GM23248 (cell line): ENCODE measurements around the gene DDX27. TPM values are rescaled to one million over a fixed set of nuclear protein-coding genes. Genes with fewer than 3 reads are reported as not detected.

Experiments used
- DNase-seq: peaks from one replicate; pipeline ENCODE4 v3.0.0-alpha.2; 2015
- H2AFZ ChIP-seq: fragments of 200-600 bp; sonication (generic); 2 replicates; pipeline ENCODE4 v1.6.1; 2016; ENCODE audit warnings: antibody characterized with exemption
- H3F3A ChIP-seq: fragments of 200-600 bp; sonication (generic); 2 replicates; pipeline ENCODE4 v1.6.1; 2016; ENCODE audit warnings: mild to moderate bottlenecking, antibody characterized with exemption, mixed run types; ENCODE audit not compliant: insufficient read depth
- H3K27ac ChIP-seq: fragments of 200-600 bp; sonication (generic); 2 replicates; pipeline ENCODE4 v1.5.1; 2016; ENCODE audit warnings: mild to moderate bottlenecking
- H3K27me3 ChIP-seq: fragments of 200-600 bp; sonication (generic); replicated peaks from 2 replicates; pipeline ENCODE4 v1.6.1; 2016; ENCODE audit warnings: mild to moderate bottlenecking; ENCODE audit not compliant: insufficient read depth
- H3K36me3 ChIP-seq: fragments of 200-600 bp; sonication (generic); 2 replicates; pipeline ENCODE4 v1.6.1; 2016; ENCODE audit warnings: low read depth, mild to moderate bottlenecking
- H3K4me1 ChIP-seq: fragments of 200-600 bp; sonication (generic); 2 replicates; pipeline ENCODE4 v1.6.1; 2016; ENCODE audit warnings: mild to moderate bottlenecking; ENCODE audit not compliant: insufficient read depth
- H3K4me2 ChIP-seq: fragments of 200-600 bp; sonication (generic); one replicate; pipeline ENCODE4 v1.6.1; 2016; ENCODE audit warnings: mild to moderate bottlenecking; ENCODE audit not compliant: unreplicated experiment
- H3K4me3 ChIP-seq: fragments of 200-600 bp; sonication (generic); 2 replicates; pipeline ENCODE4 v1.5.1; 2016; ENCODE audit warnings: mild to moderate bottlenecking
- H3K79me2 ChIP-seq: fragments of 200-600 bp; sonication (generic); 2 replicates; pipeline ENCODE4 v1.6.1; 2016; ENCODE audit warnings: mild to moderate bottlenecking; ENCODE audit not compliant: insufficient read depth
- H3K9ac ChIP-seq: fragments of 200-600 bp; sonication (generic); 2 replicates; pipeline ENCODE4 v1.6.1; 2016; ENCODE audit warnings: mild to moderate bottlenecking
- H3K9me2 ChIP-seq: fragments of 200-600 bp; sonication (generic); 2 replicates; pipeline ENCODE4 v1.6.1; 2016; ENCODE audit warnings: mixed run types, mild to moderate bottlenecking, moderate library complexity; ENCODE audit not compliant: insufficient read depth
- H3K9me3 ChIP-seq: fragments of 200-600 bp; sonication (generic); one replicate; pipeline ENCODE4 v1.6.1; 2017; ENCODE audit warnings: low read depth
- H4K20me1 ChIP-seq: fragments of 200-600 bp; sonication (generic); 2 replicates; pipeline ENCODE4 v1.6.0; 2016; ENCODE audit not compliant: insufficient read depth
- EZH2 ChIP-seq: fragments of 200-600 bp; sonication (generic); IDR thresholded peaks from 2 replicates; pipeline ENCODE4 v1.6.1; 2018; ENCODE audit warnings: antibody characterized with exemption, mild to moderate bottlenecking; ENCODE audit not compliant: insufficient read depth, poor library complexity, severe bottlenecking
- EZH2phosphoT487 ChIP-seq: fragments of 200-600 bp; sonication (generic); IDR thresholded peaks from 2 replicates; pipeline ENCODE4 v1.6.1; 2018; ENCODE audit warnings: antibody characterized with exemption, moderate library complexity, mild to moderate bottlenecking, low read depth; ENCODE audit not compliant: insufficient read depth
- WGBS, 2 experiments: methylation state at CpG; one replicate each; pipeline ENCODE4 v1.1.6; 2015 to 2017; ENCODE audit warnings: low lambda C conversion rate in 2 of 2, low coverage in 1 of 2; ENCODE audit errors: missing lambda C conversion rate in 2 of 2; 5-methylcytosine and 5-hydroxymethylcytosine counted together
- in situ Hi-C: fragments of 300-500 bp; cut with MboI; formaldehyde crosslinking; loops from 2 replicates; pipeline ENCODE4 v1.15.0; 2020
- polyA plus RNA-seq: library from polyadenylated mRNA; unstranded; fragments of >200 nt; fragmentation: Nextera tagmentation; extraction: Ambion mirVana; gene quantifications from 2 replicates; pipeline ENCODE4 v1.2.1, GENCODE V29; 2016
- total RNA-seq: library from RNA; depleted of rRNA; stranded (reverse); fragments of >200 nt; shearing (Covaris generic); gene quantifications from 2 replicates; pipeline ENCODE4 v1.2.3, GENCODE V29; 2014

Gene DDX27
- total and polyA plus RNA-seq, 2 experiments from 2014 or later, result 25.3 to 35.6 TPM

GRCh38 chr20:49247169-49247723 is 28.0 kb downstream of the DDX27 start:
- Histone ChIP-seq H3K36me3 (peaks cover 48% of the 10 kb centered on the region; the same call in 1 of the 2 replicates), H3K27ac (no peak overlapping the region), H4K20me1 (no peaks in the 10 kb centered on the region), H3K27me3 (no peaks in the 10 kb centered on the region), H3K9me3 (no peaks in the 10 kb centered on the region), H3K79me2 (no peaks in the 10 kb centered on the region), H3K4me1 (no peaks in the 10 kb centered on the region), H3K9me2 (no peaks in the 10 kb centered on the region), H3K4me2 (no peak overlapping the region), H2AFZ (no peak overlapping the region), H3K4me3 (no peak overlapping the region), H3K9ac (no peak overlapping the region), H3F3A (peaks cover 44% of the 10 kb centered on the region)
- WGBS, 2 experiments, result 83 to 84% methylated on average over 8 of the region's 8 CpGs
- in situ Hi-C loops, result no loop called here
- TF ChIP-seq EZH2phosphoT487 (no peak), EZH2 (no peak)
- DNase-seq, result no peak

- Histone ChIP-seq H3K36me3 (peaks cover 50% of the 10 kb centered on the region), H3K27ac (no peak overlapping the region), H3K9me2 (no peaks in the 10 kb centered on the region), H2AFZ (no peak overlapping the region), H3K27me3 (no peaks in the 10 kb centered on the region), H3K4me1 (no peaks in the 10 kb centered on the region), H3K79me2 (no peaks in the 10 kb centered on the region), H3K4me3 (no peak overlapping the region), H3F3A (peaks cover 44% of the 10 kb centered on the region), H3K9ac (no peak overlapping the region), H3K9me3 (no peaks in the 10 kb centered on the region), H3K4me2 (no peak overlapping the region), H4K20me1 (no peaks in the 10 kb centered on the region)
- TF ChIP-seq EZH2phosphoT487, result no peak
- TF ChIP-seq EZH2, result no peak
- in situ Hi-C loops, result no loop called here
- 53% methylated on average over 5 of the region's 5 CpGs for WGBS, 2 experiments
- DNase-seq, result no peak
Observed at GRCh38 chr20:49247792-49248191, 28.6 kb downstream of the DDX27 start.

- H3K27me3 ChIP-seq, result no peaks in the 10 kb centered on the region
- H3K4me2 ChIP-seq, result no peak overlapping the region
- TF ChIP-seq EZH2 (no peak), EZH2phosphoT487 (no peak)
- H3K9me3 ChIP-seq, result no peaks in the 10 kb centered on the region
- H3K4me1 ChIP-seq, result no peaks in the 10 kb centered on the region
- no peaks in the 10 kb centered on the region for H3K9me2 ChIP-seq
- H3K79me2 ChIP-seq, result no peaks in the 10 kb centered on the region
- H2AFZ ChIP-seq, result no peak overlapping the region
- peaks cover 44% of the 10 kb centered on the region for H3F3A ChIP-seq
- H3K27ac ChIP-seq, result no peak overlapping the region
- no peak overlapping the region for H3K9ac ChIP-seq
- H3K36me3 ChIP-seq, result peaks cover 52% of the 10 kb centered on the region
- in situ Hi-C loops, result no loop called here
- H3K4me3 ChIP-seq, result no peak overlapping the region
- no peak for DNase-seq
- 83% methylated on average over 10 of the region's 10 CpGs for WGBS, 2 experiments
- no peaks in the 10 kb centered on the region for H4K20me1 ChIP-seq
Observed at GRCh38 chr20:49248301-49248700, 29.1 kb downstream of the DDX27 start.

- H3K27ac ChIP-seq, result no peak overlapping the region
- H2AFZ ChIP-seq, result no peak overlapping the region
- no peaks in the 10 kb centered on the region for H3K9me3 ChIP-seq
- no peak overlapping the region for H3K9ac ChIP-seq
- H3K79me2 ChIP-seq, result no peaks in the 10 kb centered on the region
- H3K4me1 ChIP-seq, result no peaks in the 10 kb centered on the region
- WGBS, 2 experiments, result 82 to 83% methylated on average over 18 of the region's 18 CpGs
- H3K27me3 ChIP-seq, result no peaks in the 10 kb centered on the region
- no peaks in the 10 kb centered on the region for H3K9me2 ChIP-seq
- H3K4me2 ChIP-seq, result no peak overlapping the region
- in situ Hi-C loops, result no loop called here
- no peaks in the 10 kb centered on the region for H4K20me1 ChIP-seq
- TF ChIP-seq EZH2 (no peak), EZH2phosphoT487 (no peak)
- H3F3A ChIP-seq, result peaks cover 42% of the 10 kb centered on the region
- peaks cover 50% of the 10 kb centered on the region for H3K36me3 ChIP-seq
- no peak for DNase-seq
- H3K4me3 ChIP-seq, result no peak overlapping the region
Observed at GRCh38 chr20:49248879-49249665, 29.9 kb downstream of the DDX27 start.
